IPS DF 19.7 (cell line): ENCODE measurements around the gene KRT26.
"Not testable (repeated sequence)": the region's sequence is repeated elsewhere in the genome, so short reads cannot be mapped to it uniquely, and the experiment has no call there.

Source experiments
- DNase-seq: peaks from one replicate; pipeline ENCODE4 v3.0.0-alpha.2; 2013; ENCODE audit warnings: low read depth, low spot score

Gene KRT26

GRCh38 chr17:40794466-40794865 lies 22.5 kb upstream of the KRT26 start:
- no peak for DNase-seq

- DNase-seq, result no peak
These were observed 21.8 kb upstream of the KRT26 start for GRCh38 chr17:40793832-40794231.

- DNase-seq, result no peak
These were observed 19.9 kb upstream of the KRT26 start for GRCh38 chr17:40791787-40792436.

GRCh38 chr17:40791111-40791510 lies 19.1 kb upstream of the KRT26 start:
- DNase-seq, result no peak

DNA sequence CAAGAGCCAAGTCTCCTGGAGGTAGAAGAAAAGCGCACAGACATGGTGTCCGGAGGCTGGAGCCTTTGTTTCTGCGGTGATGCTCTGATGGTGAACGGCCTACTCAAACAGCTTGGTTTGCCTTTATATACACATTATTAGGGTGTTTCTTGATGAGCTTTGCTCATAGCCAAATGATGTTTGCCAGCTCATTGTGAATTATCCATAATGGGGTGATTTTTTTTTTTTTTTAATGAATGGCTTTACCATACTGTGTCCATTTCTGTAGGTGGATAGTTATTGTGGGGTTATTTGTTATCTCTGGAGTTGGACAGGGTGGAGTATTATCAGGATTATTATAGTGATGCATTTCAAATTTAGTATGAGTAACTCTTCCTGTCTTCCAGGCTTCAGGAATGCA lies 10.4 kb upstream of the KRT26 start, which contains the start of gene KRT27:
KRT27 (minus strand) TSS at position 101 of the 400 bp plus-strand sequence; CDS start at position 44, 57 bp downstream.
- no peak for DNase-seq

DNA sequence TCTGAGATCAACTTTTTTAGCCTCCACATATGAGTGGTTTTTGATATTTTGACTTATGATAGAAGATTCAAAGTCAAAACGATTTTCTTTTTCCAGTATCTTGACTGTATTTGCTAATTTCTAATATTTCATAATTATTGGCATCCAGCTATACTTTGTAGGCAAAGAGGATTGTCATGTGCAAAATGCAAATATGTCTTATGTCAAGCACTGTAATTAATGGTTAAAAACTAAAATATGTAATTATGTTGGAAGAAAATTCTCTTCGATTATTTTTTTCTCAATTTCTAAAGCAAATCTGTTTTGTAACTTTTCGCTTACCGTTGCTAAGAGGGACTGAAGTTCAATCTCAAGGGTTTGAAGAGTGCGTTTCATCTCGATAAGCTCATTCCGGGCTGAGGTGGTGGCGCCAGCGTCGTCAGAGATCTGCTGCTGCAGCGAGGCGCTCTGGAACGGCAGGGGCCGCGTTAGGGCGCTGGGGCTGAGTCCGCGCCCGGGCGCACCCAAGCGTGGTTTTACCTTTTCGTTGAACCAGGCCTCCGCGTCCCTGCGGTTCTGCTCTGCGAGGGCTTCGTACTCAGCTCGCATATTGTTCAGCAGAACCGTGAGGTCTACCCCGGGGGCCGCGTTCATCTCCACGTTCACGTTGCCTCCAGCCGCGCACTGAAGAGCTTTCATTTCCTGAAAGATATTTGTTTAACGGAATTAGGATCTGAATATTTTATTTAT lies 7.3 kb upstream of the KRT26 start:
- no peak for DNase-seq

DNA sequence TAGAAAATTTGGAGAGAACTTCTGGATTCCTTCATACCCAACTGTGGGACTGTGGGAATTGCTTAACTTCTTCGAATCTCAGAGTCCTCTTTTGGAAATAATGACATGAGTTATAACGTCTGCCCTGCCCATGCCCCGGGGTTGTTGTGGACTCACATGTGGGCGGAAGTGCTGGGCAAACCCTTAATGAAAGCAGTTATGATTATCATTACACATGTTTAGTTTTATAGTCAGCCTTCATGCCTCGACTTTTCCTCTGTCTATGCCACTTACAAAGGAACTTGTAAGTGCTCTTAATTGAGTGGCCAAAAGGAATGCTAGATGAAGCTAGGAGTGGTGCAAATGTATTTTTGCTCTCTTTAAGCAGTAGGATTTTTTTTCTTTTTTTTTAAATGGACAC lies 6.5 kb upstream of the KRT26 start:
- no peak for DNase-seq

GRCh38 chr17:40777971-40778370 lies 6.0 kb upstream of the KRT26 start:
- no peak for DNase-seq

DNA sequence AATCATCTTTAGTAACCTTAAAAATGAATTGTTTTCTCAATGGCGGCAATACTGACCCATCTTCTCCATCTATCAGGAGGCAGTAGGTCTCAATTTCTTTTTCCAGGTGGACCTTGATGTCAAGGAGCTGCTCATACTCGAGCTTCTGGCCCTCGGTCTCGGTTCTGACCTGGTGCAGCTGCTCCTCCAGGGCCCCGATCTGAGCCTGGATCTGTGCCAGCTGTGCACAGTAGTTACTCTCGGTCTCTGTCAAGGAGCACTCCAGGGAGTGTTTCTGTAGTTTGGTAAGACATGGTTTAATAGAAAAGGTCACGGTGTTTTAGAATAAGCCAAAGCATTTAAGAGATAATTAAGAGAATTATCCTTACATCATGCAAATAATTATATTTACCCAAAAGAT lies 5.5 kb upstream of the KRT26 start:
- no peak for DNase-seq

- DNase-seq, result no peak
These were observed 3.9 kb upstream of the KRT26 start for GRCh38 chr17:40775945-40776344.

DNA sequence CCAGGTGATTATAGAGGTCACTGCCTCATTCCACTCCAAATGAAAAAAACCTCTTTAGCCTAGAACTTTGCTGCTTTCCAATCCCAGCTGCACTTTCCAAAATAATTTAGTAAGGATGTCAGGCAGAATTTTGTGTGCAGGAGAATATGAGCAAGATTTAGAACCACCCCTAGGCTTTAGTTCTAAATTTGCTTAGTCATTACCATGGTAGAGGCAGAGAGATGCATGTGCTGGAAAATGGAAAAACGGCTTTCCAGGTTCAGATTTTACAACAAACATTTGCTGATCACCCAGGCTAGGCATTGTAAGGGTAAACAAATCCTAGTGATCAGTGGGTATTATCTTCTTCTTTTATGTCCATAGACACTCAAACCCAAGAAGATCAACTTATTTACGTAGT lies 6.3 kb downstream of the KRT26 start:
- DNase-seq, result no peak

DNA sequence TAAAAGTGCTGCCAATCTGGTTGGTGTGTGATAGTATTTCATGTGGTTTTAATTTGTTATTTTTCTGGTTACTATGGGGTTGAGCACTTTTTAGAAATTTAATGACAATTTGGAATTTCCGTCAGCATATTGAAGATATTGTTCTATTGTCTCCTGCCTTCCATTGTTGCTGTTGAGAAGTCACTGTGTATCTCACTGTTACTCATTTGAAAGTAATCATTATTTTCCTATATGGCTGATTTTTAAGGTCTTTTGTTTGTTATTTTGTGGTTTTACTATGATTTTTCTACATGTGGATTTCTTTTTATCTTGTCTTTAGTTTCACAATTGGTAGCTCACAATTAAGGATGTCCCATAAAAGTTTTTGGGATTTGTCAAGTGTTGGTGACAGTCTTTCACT lies 8.2 kb downstream of the KRT26 start:
- DNase-seq, result no peak

DNA sequence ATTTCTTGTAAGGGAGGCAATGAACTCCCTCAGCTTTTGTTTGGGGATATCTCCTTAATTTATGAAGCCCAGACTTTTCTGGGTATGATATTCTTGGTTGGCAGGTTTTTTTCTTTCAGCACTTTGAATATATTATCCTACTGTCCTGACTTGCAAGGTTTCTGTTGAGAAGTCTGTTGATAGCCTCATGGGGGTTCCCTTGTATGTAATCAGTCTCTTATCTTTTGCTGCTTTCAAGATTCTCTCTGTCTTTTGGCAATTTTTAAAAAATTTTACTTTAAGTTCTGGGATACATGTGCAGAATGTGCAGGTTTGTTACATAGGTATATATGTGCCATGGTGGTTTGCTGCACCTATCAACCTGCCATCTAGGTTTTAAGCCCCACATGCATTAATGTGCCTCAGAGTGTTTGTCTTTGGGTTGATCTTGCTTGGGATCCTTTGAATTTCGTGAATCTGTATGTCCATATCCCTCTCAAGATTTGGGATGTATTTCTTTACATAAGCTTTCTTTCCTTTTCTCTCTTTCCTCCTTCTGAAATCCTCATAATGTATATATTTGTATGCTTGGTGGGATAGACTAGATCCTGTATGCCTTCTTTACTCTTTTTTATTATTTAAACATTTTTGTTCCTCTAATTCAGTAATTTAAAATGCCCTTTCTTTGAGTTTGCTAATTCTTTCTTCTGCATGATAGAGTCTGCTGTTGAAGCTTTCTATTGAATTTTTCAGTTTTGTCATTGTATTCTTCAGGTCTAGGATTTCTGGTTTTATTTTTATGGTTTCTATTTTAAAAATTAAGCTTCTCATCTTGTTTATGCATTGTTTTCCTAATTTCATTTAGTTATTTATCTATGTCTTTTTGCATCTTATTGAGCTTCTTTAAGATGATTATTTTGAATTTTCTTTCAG lies 11.6 kb downstream of the KRT26 start:
- DNase-seq, result no peak

DNA sequence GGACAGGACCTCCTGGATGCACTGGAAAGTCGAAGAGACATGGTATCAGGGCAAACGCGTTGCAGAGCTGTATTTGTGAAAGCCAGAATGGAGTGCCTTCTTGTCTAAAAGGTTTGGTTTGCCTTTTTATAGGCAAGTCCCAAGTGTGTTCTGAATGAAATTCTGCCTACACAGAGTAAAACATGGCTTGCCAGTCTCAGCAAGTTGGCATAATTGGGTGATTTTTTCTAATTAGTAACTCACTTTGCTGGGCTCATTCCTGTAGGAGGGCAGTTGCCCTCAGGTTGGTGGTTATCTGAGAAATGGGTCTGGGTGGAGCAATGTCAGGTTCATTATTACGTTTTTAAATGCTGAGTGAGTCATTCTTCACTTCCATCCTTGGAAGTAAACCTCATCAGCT lies 16.8 kb downstream of the KRT26 start, which contains the start of gene KRT25:
KRT25 (minus strand) TSS at position 101 of the 400 bp plus-strand sequence; CDS start at position 41, 60 bp downstream.
- DNase-seq, result no peak

GRCh38 chr17:40753804-40754203 lies 18.2 kb downstream of the KRT26 start:
- DNase-seq, result no peak

DNA sequence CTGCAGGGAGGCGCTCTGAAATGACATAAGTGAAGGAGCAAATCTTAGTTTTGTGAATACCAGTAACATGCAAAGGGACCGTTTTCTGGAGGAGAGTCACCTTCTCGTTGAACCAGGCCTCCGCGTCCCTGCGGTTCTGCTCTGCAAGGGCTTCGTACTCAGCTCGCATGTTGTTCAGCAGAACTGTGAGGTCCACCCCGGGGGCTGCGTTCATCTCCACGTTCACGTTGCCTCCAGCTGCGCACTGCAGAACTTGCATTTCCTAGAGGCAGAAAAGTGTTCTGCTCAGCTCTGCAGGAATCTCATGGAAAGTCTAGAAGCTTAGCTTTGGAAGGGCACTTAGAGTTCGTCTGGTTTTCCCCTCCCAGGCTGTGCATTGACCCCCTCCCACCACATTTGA lies 20.9 kb downstream of the KRT26 start:
- no peak for DNase-seq

DNA sequence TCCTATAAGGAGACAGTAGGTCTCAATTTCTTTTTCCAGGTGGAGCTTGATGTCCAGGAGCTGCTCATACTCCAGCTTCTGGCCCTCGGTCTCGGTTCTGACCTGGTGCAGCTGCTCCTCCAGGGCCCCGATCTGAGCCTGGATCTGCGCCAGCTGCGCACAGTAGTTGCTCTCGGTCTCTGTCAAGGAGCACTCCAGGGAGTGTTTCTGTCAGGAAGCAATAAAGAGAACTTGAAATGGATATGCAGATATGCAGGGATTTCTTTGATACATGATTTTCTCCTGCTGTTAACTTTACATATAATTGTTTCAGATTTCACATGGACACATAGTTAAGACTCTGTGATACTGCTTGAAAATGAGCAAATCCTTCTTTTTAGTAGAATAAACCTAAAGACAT lies 21.6 kb downstream of the KRT26 start:
- no peak for DNase-seq

DNA sequence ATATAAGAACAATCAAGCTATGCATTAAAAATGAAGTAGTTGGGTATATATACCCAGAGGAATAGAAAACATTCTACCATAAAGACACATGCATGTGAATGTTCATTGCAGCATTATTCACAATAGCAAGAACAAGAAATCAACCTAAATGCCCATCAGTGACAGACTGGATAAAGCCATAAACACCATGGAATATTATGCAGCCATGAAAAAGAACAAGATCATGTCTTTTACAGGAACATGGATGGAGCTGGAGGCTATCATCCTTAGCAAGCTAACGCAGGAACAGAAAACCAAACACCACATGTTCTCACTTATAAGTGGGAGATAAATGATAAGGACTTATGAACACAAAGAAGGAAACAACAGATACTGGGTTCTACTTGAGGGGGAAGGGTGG lies 23.3 kb downstream of the KRT26 start:
- DNase-seq, result not testable (repeated sequence)

DNA sequence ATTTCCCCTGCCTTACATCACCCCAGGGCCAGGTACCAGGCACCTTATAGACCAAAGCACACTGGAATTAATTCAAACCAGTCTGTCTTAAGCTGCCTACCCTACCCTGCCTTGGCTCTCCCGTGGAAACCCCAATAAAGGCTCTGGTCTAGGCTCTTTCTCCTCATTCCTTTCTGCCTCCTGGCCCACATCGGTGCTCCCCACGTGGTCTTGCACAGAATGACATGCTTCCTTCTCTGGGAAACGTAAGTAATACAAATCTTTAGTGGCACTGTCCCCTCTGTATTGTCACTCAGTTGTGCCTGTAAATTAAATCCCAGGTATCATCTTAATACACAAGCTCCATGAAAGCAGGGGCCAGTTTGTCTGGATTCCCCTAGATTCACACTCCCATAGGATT lies 33.4 kb downstream of the KRT26 start:
- no peak for DNase-seq

DNA sequence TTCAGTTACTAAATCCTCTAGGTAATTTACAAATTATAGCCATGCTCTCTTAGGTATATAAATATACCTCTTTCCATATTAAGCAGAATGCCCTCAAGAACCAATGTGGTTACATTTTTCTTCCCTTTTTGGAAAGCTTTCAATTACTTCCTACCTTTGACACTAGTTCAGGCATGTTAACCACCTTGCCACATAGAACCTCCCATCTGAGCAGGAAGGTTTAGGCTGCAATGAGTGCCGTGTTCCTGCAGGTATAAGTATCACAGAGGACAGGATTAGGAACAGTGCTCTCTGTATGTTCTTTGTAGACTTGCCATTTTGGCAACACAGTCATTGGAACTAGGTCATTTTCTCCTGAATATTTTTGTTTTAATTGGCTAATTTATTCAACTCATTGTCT lies 37.0 kb downstream of the KRT26 start:
- DNase-seq, result no peak

DNA sequence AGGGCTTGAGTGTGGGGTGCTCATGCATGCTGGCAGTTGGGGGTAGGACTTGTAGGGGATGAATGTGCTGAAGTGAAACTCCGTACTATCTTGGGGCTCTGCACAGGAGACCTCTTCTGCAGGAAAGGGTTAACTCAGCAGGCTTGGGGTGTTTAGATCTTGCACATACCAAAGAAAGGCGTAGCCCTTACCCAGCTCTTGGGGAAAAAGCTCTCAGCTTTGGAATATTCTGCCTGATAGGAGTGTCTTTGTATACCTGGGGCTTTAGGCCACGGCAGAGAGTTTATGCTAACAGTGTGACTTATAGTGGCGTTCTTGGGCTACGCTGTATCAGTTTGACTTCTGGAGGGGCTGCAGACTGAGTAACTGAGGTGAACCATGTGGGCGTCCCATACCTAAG lies 38.0 kb downstream of the KRT26 start:
- DNase-seq, result no peak

DNA sequence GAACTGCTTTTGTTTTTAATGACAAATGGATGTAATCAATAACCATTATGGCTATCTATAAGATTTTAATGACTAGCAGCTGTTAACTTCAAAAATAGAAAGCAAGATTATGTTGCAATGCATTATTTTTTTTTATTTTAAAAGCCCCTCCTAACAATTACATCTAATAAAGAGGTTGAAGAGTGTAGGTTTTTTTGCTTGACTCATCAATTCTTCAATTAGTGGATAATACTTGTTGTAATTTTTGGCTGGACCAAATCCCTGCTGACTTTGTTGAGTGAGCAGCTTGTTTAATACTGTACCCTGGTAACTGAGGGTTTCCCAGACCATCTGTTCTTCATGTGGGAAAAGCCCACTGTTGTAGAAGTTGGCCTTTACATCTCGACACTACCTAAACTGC lies 41.0 kb downstream of the KRT26 start:
- DNase-seq, result no peak
